A549 treated with CORT108297 at 1 μM for 4 hours (cell line): Measurements from ENCODE around the gene OR52N2. TPM values are rescaled to one million over a fixed set of nuclear protein-coding genes. Genes with fewer than 3 reads are reported as not detected.

Experiments used
- total RNA-seq: library from RNA; stranded (reverse); fragments of 200-300 nt; extraction: Qiagen RNA extraction; gene quantifications from 5 replicates; pipeline ENCODE4 v1.2.3, GENCODE V29; 2022

The OR52N2 gene
- not detected in 5 replicates for total RNA-seq

DNA sequence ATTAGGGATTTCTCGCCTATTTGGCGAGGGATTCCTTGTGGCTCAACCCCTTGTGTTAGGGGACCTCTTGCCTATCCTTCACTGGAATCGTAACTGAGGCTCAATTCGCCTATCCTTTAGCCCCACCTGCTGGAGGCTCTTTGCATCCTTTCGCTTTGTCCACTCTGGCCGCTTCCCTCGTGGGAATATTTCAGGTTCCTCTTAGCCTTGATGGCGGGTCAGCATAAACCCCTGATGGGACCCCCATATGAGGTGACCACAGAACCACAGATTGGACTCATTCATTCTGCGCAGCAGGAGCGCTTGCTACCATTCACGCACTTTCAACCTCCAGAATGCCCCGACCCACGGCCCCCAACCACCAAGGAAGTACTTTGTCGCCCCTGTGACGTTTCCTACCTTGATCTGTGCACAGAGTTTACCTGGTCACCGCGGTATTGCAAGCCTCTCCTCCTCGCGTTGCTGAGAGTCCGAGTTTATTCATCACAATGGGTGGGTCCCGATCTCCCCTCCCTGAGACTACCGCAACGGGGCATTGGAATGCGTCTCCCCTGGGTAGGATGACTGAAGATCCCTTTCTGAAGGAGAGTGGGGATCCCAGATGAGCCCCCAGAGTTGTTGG, at the start of gene OR52N2:
TSS of gene OR52N2 (plus strand) at position 425 of the 622 bp plus-strand sequence. CDS start 11,412 bp downstream, outside the sequence.

DNA sequence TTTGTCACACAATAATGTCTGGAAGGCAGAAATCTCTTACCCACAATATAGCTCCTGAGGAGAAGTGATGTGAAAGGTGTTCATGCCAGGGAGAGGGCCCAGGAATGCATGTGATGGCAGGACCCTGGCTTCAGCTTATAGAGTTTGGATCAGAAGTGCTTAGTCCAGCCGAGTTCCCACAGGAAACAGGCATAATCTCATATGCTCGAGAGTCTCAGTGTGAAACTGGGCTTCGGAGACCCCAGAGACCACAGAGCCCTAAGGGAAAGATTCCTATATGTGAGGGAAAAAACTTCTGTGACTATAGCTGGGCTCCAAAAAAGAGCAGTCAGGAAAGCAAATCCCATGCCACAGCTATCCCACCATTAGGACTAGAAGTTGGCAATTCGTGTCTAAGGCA, 25.5 kb upstream of the OR52N2 start, which contains the start of gene OR52N5:
TSS of gene OR52N5 (minus strand) at position 101 of the 400 bp plus-strand sequence. CDS start 4,721 bp downstream, outside the sequence.

GRCh38 chr11:5791165-5791564, 17.6 kb upstream of the OR52N2 start, which contains the start of gene OR52N1:
TSS of gene OR52N1 (minus strand) at chr11:5791265. CDS start at chr11:5788816, 2,449 bp downstream.

DNA sequence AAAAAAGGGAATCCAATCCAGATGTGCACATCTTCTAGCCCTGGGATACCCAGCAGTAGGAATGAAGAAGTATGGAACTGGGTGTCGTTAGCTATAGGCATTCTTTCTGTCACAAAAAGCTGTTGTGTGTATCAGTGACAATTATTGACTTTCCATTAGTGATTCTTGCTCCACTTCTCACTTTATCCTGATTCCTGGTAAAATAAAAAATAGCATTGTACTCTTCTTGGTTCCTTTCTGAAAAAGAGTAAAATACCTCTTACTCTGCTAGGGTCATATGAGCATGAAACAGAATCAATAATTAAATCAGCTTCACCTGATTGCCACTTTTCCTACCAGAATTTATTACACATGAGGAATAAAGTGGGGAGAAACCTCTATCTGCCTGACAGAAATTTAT, 33.1 kb downstream of the OR52N2 start, which contains the start of gene OR52E6:
TSS of gene OR52E6 (minus strand) at position 101 of the 400 bp plus-strand sequence. CDS start at position 101, 0 bp downstream.

GRCh38 chr11:5857590-5857989, 48.9 kb downstream of the OR52N2 start, which contains the start of gene OR52E8:
TSS of gene OR52E8 (minus strand) at chr11:5857690. CDS start at chr11:5857690, 0 bp downstream.

Other genes starting within 250 kb of the OR52N2 start
- not detected in 5 replicates for gene OR52B6, start 228.0 kb upstream of the OR52N2 start, total RNA-seq
- gene TRIM6, start 212.3 kb upstream of the OR52N2 start, total RNA-seq: 10.4 to 13.1 TPM (median 12.8 TPM) in 5 replicates
- 2.8 to 4.3 TPM (median 3.7 TPM) in 5 replicates for gene TRIM34, start 183.9 kb upstream of the OR52N2 start, total RNA-seq
- 10.9 to 13.7 TPM (median 12.0 TPM) in 5 replicates for gene TRIM5, start 123.8 kb upstream of the OR52N2 start, total RNA-seq
- 0.44 to 1.0 TPM (median 0.81 TPM) in 5 replicates for gene TRIM22, start 119.1 kb upstream of the OR52N2 start, total RNA-seq
- not detected in 5 replicates for gene OR56B1, start 72.5 kb upstream of the OR52N2 start, total RNA-seq
- not detected in 5 replicates for gene OR52N4, start 54.7 kb upstream of the OR52N2 start, total RNA-seq
- gene OR52N5, start 25.6 kb upstream of the OR52N2 start, total RNA-seq: not detected in 5 replicates
- gene OR52N1, start 17.7 kb upstream of the OR52N2 start, total RNA-seq: not detected in 5 replicates
- gene OR52E6, start 33.0 kb downstream of the OR52N2 start, total RNA-seq: not detected in 5 replicates
- gene OR52E8, start 48.8 kb downstream of the OR52N2 start, total RNA-seq: not detected in 5 replicates
- not detected in 5 replicates for gene OR52E4, start 71.7 kb downstream of the OR52N2 start, total RNA-seq
- not detected in 5 replicates for gene OR52E5, start 84.3 kb downstream of the OR52N2 start, total RNA-seq
- not detected in 5 replicates for gene OR56A3, start 133.3 kb downstream of the OR52N2 start, total RNA-seq
- gene OR56A5, start 159.6 kb downstream of the OR52N2 start, total RNA-seq: not detected in 5 replicates
- gene OR52L1, start 178.1 kb downstream of the OR52N2 start, total RNA-seq: not detected in 5 replicates
- gene OR56A4, start 198.0 kb downstream of the OR52N2 start, total RNA-seq: not detected in 5 replicates
- not detected in 5 replicates for gene OR56A1, start 221.8 kb downstream of the OR52N2 start, total RNA-seq